HG02763 (cell line): ENCODE data around the gene ABI3BP.

Experiments
- ATAC-seq: cut with Tn5 transposase; IDR thresholded peaks from one replicate; pipeline ENCODE4 v1.9.1; 2021; ENCODE audit warnings: mild to moderate bottlenecking, moderate library complexity; ENCODE audit not compliant: unreplicated experiment

Gene ABI3BP

DNA sequence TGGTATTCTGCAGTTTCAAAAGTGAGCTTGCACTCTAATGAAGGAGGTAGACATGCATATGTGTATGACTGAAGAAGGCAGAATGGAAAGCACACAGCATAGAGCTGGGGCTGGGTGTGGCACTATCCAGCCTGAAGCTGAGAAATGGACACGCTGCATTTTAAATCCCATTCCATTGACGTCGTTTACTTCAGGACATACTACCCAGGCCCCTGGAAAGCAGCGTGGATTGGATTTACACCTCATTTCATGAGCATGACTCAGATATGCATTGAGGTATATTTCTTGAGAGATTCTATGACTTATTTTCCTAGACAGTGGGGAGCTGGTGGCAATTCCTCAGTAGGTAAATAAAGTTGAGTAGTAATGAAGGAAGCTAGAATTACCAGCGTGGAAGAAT is 101.4 kb downstream of the ABI3BP start:
- ATAC-seq, result no peak

DNA sequence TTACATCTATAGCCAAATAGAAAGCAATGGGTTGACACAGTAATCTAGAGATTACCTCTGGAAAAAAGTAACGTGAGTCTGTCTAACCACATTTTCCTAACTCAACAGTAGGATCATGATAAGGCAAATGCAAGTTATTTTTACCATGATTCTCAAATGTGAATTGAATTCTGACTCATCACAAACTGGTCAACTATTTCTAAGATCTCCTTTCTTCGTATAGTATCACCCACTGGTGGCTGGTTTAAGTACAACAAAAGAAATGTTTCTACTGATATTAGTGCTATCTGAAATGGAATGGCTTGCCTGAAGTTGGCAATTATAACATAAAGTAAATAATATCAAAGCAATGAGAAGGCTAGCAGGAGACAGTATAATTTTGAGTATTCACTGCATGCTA is 102.2 kb downstream of the ABI3BP start:
- no peak for ATAC-seq

DNA sequence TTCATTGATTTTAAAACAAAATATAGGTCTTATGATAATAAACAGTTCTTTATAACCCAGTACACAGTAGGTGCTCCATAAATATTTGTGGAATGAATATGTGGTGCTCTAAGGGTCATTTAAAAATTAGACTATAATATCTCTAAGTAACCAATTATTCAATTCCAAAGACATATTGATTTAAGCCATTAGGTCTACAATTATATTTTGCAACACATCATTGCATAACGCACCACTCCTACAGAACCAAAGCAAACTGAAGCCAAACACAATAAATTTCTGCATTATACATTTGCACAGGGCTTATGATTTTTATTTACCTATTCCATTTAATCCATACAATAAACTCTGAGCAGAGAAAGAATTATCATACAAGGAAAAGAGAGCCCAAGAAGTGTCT is 104.3 kb downstream of the ABI3BP start:
- ATAC-seq, result no peak

DNA sequence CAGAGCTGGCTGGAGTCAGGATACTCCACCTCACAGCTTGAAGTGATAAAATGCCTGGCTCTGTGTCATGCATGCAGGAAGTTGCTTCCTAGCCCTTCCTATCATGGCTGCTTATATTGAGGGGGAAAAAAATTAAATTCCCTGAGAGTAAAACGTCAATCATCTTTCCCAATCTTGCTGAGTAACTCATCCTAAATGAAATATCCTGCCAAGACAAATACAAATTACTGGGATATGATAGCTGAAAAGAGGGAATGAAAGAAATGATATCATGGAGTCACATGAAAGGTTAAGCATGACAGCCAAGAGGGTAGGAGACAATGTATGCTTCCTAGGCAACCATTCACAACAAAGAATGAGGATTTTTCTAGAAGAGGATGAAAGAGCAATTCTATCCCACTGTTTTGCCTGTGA is 110.6 kb downstream of the ABI3BP start:
- no peak for ATAC-seq

DNA sequence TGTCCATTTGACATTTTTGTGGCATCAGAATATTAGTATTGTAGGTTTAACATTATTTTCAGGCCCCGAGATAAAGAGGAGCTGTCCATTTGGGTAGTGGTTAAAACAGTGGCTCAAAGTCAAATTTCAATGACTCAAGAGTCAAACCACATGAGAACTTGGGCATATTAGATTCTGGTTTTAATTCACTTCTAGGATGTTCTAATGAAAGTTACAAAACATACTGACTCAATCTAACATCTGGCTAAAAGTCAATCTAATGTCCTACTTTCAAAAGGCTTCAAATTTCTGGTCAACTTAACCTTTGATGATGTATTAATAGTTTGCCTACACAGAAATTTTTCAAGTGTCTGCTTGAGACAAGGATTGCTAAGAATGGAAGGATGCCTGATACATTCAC is 112.4 kb downstream of the ABI3BP start:
- no peak for ATAC-seq

DNA sequence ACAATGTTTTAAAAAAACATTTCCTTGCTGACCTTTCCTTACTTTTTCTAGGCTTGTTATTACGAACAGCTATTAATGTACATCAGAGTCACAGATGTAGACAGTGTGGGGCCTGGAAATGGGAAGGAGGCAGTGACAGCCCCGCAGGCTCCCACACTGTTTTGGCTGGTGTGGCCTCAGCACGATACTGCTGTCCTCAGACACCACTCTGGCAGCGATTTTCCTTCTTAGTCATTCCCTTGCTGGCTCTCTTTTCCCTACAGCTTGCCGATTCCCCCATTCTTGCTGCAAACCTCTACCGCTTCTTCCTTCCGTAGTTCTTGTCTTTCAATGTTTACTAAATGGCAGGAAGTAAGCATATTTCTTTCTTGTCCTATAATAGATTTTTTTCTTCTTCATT is 113.1 kb downstream of the ABI3BP start:
- no peak for ATAC-seq

DNA sequence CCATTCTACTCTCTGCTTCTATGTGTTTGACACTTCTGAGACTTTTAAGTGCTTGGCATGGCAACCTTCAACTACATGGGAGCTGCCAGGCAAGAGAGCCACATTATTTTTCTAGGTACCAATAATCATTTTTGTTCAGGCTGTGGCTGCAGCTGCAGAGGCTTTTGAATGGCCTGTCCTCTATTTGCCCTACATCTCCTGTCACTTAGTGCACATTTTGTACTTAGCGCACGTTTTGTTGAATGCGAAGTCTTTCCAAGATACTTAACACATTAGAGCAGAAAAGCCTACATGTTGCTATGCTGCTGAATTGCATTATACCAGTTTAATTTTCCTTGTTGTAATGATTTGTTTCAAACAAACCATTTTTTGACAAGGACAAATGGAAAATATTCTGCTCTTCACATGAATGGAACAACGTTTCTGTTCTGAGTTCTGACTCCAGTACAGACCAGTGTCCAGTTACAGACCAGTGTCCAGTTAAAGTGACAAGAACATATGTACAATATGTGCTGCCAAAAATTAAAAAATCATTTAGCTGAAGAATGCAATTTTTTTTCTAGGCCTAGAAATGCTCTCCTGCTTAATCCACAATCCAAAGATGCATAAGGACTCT is 113.9 kb downstream of the ABI3BP start:
- no peak for ATAC-seq

DNA sequence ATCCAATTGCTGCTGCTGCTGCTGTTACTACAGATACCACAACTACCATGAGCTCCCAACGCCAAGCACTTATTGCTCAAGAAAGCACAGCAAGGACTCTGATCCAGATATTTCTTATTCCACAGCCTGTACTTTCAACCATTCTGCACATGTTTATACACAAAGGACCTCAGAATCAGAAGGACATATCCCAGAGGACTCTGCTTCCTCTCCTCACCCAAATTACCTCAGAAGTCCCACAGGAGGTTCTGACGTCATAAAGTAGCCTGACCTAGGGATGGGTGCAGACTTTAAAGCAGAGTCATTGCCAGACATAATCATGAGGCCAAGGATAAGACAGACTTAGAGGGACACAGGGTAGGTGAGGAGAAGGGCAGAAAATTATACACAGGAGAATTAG is 115.9 kb downstream of the ABI3BP start:
- no peak for ATAC-seq

DNA sequence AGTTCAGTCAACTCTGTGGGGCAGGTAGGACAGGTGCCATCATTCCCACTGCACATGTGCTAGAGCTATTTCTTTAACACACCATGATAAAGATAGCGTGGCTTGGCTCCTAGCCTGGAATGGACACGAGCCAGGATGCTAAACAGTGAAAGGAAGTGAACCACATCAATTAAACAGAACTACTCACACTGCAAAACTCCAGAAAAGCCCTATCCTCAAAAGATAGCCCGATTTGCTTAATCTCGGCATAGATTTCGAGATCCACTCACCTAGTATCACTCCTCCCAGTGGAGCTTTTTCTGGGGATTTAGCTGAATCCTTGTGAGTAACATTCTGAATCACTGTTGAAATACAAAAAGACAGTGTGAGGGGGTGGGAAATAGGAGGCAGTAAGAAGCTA is 118.0 kb downstream of the ABI3BP start:
- ATAC-seq, result no peak

DNA sequence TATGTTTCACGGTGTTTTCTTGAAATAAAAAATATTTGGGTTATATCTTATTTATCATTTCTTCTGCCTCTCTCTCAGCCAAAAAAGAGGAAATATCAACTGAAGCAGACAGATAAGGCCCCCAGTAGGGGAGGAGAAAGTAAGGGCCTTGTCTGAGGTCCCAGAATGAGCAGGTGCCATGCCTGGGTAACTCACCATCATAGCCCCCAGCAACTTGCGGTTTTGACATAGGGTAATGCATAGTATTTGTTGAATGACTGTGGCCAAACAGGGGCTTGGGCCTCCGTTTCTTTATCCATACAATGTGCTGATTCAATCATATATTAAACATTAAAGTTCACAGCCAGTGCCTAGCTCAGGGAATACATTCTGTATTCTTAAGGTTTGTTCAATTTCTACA is 119.6 kb downstream of the ABI3BP start:
- ATAC-seq, result no peak

DNA sequence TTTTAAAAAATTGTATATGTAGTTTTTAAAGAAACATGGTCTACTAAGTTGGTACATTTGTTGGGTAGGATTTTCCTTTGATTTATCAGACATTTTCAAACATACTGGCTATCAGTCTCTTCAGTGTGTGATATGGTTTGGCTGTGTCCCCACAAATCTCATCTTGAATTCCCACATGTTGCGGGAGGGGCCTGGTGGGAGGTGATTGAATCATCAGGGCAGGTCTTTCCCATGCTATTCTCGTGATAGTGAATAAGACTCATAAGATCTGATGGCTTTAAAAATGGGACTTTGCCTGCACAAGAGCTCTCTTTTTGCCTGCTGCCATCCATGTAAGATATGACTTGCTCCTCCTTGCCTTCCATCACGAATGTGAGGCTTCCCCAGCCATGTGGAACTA is 121.9 kb downstream of the ABI3BP start:
- ATAC-seq, result no peak

DNA sequence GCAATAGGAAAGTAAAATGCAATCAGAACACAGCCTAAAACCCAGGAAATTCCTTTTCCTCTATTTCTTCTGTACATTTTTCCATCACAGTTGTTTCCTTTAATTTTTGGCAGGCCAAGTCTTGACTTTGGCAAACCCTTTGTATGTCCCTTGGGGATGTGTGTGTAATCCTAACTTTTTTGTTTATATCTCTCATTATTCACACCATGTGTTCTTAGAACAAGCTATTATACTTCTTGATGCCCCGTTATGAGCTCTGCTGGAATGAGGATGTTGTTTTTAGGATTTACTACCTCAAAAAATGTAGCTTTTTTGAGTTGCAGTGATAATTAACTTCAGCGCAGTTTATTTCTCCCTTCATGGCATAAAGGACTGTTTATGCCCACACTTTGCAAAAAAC is 123.4 kb downstream of the ABI3BP start:
- ATAC-seq, result no peak

DNA sequence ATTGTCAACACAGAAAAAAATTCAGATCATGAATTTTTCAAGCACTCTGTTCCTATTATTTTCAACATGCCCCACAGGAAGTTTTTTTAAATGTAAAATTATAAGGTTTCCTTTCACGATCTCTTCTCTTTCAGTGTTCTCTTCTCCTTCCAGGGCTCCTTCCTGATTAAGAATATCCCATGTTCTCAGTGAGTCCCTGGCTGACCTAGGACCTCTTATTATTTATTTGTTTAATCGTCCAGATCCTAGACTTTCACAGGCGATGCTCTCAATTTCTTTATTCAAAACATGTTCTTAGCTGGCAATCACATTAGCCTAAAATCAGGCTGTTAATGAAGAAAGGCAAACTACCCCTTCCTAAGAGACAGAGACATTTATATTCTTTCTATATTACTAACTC is 124.3 kb downstream of the ABI3BP start:
- ATAC-seq, result no peak

DNA sequence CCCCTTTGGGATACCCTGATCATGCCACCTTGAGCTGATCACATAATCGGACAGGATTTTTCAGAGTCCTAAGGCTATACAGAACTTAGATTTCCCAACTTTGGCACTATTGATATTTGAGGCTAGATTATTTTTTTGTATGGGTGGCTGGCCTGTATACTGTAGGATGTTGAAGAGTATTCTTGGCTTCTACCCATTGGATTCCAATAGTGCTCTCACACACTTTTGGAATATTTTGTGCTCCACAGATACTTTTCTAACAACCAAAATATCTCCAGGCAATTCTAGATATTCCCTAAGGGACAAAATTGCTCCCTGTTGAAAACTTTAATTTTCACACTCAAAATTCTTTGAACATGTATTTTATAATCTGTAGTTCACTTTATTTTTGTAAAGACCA is 125.1 kb downstream of the ABI3BP start:
- ATAC-seq, result no peak

DNA sequence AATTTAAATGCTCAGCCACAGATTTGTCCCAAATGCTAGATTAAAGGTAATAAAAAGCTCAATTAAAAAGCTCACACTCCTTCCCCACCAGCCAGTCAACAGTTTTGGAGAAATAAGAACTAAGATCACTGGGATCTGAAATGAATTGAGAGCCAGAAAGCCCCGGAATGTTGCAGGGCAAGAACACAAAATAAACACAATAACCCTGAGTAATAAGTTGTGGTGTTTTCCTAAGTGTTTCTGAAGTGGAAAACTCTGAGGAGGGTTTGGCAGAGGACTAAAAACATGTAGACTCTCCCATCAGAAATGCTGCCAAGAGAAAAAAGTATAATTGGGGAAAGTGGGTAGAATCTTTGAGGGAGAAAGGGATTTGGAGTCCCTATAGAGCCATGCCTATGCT is 127.8 kb downstream of the ABI3BP start:
- no peak for ATAC-seq

DNA sequence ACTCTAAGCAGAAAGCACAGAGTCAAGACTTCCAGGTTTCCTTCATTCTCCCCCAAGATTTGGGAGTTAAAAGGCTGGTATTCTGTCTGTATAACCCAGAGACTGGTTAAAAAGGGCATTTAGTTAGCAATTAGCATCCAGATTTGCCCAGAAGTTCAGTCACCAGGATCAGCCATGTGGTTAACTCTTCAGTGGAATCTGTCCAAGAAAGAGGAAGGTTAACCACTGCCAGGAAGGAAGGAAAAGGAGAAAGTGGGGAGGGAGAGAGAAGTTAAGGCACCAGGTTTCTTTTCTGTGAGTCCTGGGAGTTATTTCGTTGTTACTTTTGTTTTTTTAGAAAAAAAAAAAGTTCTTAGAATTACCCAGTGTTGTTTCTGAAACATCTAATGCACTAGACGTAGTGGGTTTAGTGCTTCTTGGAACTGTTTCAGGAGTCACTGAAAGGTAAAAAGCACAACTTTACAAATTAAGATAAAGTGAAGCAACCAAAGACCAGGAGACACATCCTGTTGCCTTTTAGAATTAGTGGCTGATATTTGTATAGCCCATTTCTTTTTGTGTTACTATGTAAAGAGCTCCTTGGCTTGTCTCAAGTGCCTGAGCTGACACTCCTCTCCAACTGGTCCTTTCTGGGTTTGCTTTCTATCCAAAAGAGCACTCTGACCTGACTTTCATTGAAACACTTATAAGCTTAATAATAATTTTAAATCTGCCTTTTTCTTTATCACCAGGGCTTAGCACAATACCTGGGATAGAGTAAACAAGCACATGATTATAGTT is 128.6 kb downstream of the ABI3BP start:
- ATAC-seq, result no peak

DNA sequence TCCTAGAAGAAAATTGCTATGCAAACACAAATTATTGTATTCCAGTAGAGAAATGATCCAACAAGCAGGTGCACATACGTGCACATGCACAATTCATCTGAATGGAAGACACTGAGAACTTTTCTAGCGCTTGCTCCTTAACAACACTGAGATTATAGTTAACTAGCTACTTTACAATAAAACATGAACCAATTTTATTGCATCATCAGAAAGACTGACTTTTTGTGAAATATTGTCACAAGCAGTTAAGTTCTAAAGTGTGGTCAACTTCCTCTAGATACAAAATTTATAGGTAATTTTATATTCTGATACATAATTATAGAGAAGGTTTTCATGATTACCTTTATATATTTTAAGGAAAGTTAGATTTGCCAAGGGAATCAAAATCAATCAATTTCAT is 135.4 kb downstream of the ABI3BP start:
- no peak for ATAC-seq

DNA sequence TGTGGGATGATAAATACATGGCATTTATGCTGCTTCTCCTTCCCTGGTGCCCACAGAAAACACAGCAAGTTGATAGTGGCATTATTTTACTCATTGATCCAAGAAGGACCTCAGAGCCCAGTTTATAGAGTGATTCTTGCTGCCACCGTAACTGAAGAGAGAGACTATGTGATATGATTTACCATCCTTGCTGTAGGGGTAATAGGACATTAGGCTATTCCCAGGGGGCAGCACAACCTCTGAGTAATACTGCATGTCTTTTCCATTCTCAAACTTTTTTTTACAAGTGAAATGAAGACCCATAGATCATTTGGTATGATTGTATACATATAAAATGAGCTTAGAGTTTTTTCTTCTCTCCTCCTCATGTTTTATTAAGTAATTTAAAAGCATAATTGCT is 136.4 kb downstream of the ABI3BP start:
- no peak for ATAC-seq

DNA sequence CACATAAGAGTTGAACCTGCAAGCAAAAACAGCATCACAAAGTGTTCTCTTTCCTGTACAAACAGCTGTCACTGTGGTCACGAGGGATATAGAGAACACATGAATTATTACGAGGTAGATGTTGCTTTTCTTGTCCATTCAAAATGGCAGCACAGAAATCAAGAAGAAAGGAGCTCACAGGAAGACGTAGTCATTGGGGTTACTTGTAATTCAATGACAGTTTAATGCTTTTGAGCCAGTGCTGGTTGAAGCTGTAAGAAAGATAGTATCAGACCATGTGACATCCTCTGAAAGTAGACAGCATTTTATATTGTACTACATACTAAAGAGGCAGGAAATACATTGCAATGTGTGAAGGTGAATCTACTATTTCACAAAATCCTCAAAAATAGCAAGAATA is 140.4 kb downstream of the ABI3BP start:
- no peak for ATAC-seq

DNA sequence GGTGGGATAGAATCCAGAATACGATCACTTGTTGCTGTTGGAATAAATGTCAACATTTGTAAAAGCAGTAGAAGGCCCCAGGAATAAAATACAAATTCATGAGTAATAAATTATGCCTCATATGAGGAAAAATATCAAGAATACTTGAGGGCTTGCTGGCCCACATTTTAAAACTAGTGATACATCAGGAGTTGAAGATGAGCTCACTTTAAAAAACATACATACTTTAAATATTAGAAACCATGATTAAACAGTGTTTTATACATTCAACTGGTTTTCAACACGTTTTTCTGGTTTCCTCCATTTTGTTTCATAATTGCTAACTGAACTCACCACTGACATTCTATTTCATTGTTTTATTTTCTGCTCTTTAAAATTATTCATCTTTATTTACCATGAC is 142.5 kb downstream of the ABI3BP start:
- ATAC-seq, result no peak

DNA sequence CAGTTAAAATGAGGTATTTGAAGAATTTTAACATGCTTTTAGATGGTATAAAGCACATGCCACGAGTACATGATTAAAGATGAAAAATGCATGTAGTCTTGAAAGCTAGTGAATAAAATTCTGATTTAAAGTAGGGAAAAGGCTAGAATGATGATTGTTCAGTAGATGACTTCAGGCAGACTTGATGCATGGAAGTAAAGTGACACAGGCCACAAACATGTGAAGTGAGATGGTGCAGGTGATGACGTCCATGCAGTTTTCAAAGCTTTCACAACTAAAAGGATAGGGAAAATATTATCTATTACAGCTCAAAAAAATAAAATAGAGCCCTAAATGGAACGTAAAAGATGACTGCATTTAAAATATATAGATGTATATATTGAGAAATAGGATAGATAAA is 143.1 kb downstream of the ABI3BP start:
- no peak for ATAC-seq

DNA sequence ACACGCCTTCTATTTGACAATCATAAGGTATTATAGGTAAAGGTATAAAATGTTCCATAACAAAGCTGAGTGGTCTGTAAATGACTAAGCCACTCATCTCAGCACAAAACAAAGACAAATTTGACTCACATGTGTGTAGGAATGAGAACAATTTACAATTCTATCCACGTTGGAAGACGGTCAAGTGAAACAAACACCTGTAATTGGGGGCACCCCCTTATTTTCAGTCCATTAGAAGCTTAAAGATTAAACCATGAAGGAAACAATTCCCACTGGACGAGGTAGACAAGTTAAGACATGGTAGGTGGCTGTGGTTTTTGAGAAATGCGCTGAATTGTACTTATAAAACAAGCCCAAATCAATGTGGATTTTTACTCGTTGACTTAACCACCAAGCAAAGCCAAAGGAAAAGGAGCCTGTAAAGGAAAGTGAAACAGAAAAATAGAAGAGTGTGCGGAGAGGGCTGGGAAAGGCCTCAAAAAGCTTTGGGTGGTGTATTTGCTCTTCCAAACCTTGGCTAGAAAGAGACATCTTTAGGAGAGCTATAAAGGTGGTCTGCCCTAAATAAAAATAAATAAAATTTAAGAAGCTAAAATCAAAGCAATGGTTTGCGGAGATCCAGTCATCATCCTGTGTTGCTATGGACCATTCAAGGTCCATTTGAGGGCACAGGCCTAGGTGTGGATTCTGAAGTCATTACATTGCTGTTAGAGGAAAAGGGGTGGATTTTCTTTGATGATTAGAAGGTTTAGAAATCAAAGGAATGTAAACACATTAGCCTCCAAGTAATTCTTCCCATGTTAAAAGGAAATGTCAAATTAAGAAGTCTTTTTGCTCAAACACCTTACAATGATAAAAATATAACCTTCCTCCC is 148.9 kb downstream of the ABI3BP start:
- no peak for ATAC-seq
